WTC11 (cell line): ENCODE measurements around the gene KDM4C.
"Not testable (repeated sequence)": the region's sequence is repeated elsewhere in the genome, so short reads cannot be mapped to it uniquely, and the experiment has no call there.

Experiments used
- ATF3 ChIP-seq: sonication (generic); formaldehyde crosslinking; conservative IDR thresholded peaks from 2 replicates; pipeline ENCODE4 v1.8.1; 2022; ENCODE audit warnings: mild to moderate bottlenecking, missing genetic modification reagents
- CREB1 ChIP-seq: sonication (generic); formaldehyde crosslinking; IDR thresholded peaks from 2 replicates; pipeline ENCODE4 v1.8.0; 2023; ENCODE audit warnings: mild to moderate bottlenecking, missing genetic modification reagents
- CTCF ChIP-seq: fragments of 200-600 bp; IDR thresholded peaks from 2 replicates; pipeline ENCODE4 v1.8.0; 2022; ENCODE audit warnings: antibody characterized with exemption
- NR2C2 ChIP-seq: sonication (generic); formaldehyde crosslinking; IDR thresholded peaks from 2 replicates; pipeline ENCODE4 v1.8.0; 2022; ENCODE audit warnings: mild to moderate bottlenecking, missing genetic modification reagents
- ZNF138 ChIP-seq: sonication (generic); formaldehyde crosslinking; conservative IDR thresholded peaks from 2 replicates; pipeline ENCODE4 v1.8.1; 2022; ENCODE audit warnings: mild to moderate bottlenecking, moderate library complexity, missing genetic modification reagents

- TF ChIP-seq NR2C2 (CRISPR knock-in tag); CTCF; ATF3 (CRISPR knock-in tag); ZNF138; CREB1 (CRISPR knock-in tag): not testable (repeated sequence)
Measured at GRCh38 chr9:7183139-7183538, 425.4 kb downstream of the KDM4C start.
